CD4-positive, alpha-beta memory T cell (primary cell): ENCODE data around the gene ZFAND2A. TPM values are rescaled to one million over a fixed set of nuclear protein-coding genes. Genes with fewer than 3 reads are reported as not detected.
"Not testable (repeated sequence)": the region's sequence is repeated elsewhere in the genome, so short reads cannot be mapped to it uniquely, and the experiment has no call there.

Experiments used
- CTCF ChIA-PET: fragments of 350-600 bp; sonication (Branson Sonifier 250); formaldehyde crosslinking; loops from one replicate; lab custom pipeline; 2021; ENCODE audit warnings: inconsistent platforms; ENCODE audit not compliant: partially characterized antibody; lab: Charles Lee
- POLR2A ChIA-PET: fragments of 350-600 bp; sonication (Branson Sonifier 250); formaldehyde crosslinking; loops from one replicate; lab custom pipeline; 2021; ENCODE audit not compliant: partially characterized antibody; lab: Charles Lee
- DNase-seq, 5 donors: peaks; one replicate each; pipeline versions ENCODE4 v3.0.0 to v3.0.0-alpha.2; 2020 to 2022; ENCODE audit warnings: mixed read lengths in 1 of 5
- H3K27ac ChIP-seq: one replicate; pipeline ENCODE4 v1.7.0; 2013; ENCODE audit warnings: low read depth, low read length
- H3K27me3 ChIP-seq: 2 replicates; pipeline ENCODE4 v1.7.0; 2013; ENCODE audit warnings: mild to moderate bottlenecking, low read length, moderate library complexity; ENCODE audit not compliant: insufficient read depth
- H3K36me3 ChIP-seq: 2 replicates; pipeline ENCODE4 v1.7.0; 2013; ENCODE audit warnings: mild to moderate bottlenecking, low read length, moderate library complexity; ENCODE audit not compliant: insufficient read depth
- H3K4me1 ChIP-seq: 2 replicates; pipeline ENCODE4 v1.7.0; 2013; ENCODE audit warnings: mild to moderate bottlenecking, low read length, moderate library complexity; ENCODE audit not compliant: insufficient read depth
- H3K4me3 ChIP-seq, 2 donors: one replicate each; pipeline ENCODE4 v1.7.0; 2013; ENCODE audit warnings: low read length in 2 of 2, mild to moderate bottlenecking in 1 of 2
- H3K9me3 ChIP-seq, 2 donors: one replicate each; pipeline ENCODE4 v1.7.0; 2013; ENCODE audit warnings: low read length in 2 of 2, control low read depth in 1 of 2; ENCODE audit not compliant: control insufficient read depth in 1 of 2
- H3K27ac Mint-ChIP-seq, 7 donors: one replicate each; pipeline ENCODE4 v1.8.0; 2020 to 2021; ENCODE audit warnings: mixed read lengths in 7 of 7, mild to moderate bottlenecking in 6 of 7, inconsistent platforms in 3 of 7, moderate library complexity in 3 of 7
- H3K27me3 Mint-ChIP-seq, 2 donors: one replicate each; pipeline ENCODE4 v1.8.0; 2020 to 2021; ENCODE audit warnings: mixed read lengths in 2 of 2
- H3K36me3 Mint-ChIP-seq, 2 donors: one replicate each; pipeline ENCODE4 v1.8.0; 2020 to 2021; ENCODE audit warnings: mixed read lengths in 2 of 2, inconsistent platforms in 1 of 2, mild to moderate bottlenecking in 1 of 2
- H3K4me1 Mint-ChIP-seq, 4 donors: one replicate each; pipeline ENCODE4 v1.8.0; 2020 to 2021; ENCODE audit warnings: mixed read lengths in 4 of 4, mild to moderate bottlenecking in 1 of 4
- H3K4me3 Mint-ChIP-seq, 8 donors: one replicate each; pipeline ENCODE4 v1.8.0; 2020 to 2021; ENCODE audit warnings: mixed read lengths in 8 of 8, mild to moderate bottlenecking in 7 of 8, moderate library complexity in 6 of 8, inconsistent platforms in 3 of 8
- H3K9me3 Mint-ChIP-seq, 8 donors: one replicate each; pipeline ENCODE4 v1.8.0; 2020 to 2021; ENCODE audit warnings: mixed read lengths in 8 of 8, mild to moderate bottlenecking in 5 of 8, inconsistent platforms in 3 of 8, moderate library complexity in 1 of 8
- intact Hi-C: fragments of 100-400 bp; cut with micrococcal nuclease; formaldehyde crosslinking; loops from one replicate; pipeline ENCODE4 v1.15.1; 2023
- polyA plus RNA-seq, 2 donors: library from polyadenylated mRNA; unstranded; fragments of 300-500 nt; fragmentation: Illumina TruSeq; gene quantifications; one replicate each; pipeline ENCODE4 v1.2.3, GENCODE V29; 2021
- total RNA-seq, 2 experiments: library from RNA; stranded (reverse); gene quantifications; one replicate each; pipeline ENCODE4 v1.2.3, GENCODE V29; 2021

Gene ZFAND2A
- total and polyA plus RNA-seq, 4 experiments from 2014 or later: 30.9 to 60.7 (median 37.1) TPM

DNA sequence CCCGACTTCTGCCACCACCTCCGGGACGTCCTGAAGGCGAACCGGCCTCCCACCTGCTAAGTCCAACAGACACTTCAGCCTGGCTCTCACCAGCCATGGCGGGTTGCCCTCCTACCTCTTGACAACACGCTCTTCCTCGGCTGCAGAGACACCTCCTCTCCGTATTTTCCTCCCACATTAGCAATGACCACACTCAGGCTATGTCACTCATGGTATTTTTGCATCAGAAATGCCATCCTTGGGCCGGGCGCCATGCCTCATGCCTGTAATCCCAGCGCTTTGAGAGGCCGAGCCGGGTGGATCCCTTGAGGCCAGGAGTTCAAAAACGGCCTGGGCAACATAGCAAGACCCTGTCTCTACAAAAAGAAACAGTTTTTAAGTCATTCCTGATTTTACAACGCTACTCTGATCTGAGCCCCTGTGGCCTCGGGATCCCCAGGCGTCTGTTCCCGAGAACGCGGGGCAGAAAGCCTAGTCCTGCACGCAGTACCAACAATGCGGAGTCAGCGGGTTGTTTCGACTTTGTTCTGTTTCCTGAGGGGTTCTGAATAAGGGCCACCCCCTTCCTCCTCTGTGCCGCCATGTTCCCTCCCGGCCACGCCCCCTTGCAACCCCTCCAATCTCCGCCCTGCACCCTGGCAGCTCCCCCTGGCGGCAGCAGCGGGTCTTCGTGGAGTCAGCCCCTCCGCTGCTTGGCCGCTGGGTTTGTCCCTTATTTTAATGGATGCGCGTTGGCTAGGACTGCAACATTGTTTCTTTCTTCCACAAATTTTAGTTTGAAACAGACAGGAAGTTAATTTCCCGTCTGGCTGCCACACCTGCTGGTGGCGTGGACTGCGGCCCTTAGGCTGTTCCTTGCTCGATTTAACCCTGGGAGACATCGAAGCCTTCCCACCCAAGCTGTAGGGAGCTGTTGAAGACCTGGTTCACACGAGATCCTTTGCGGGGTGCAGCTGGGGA lies 9.7 kb upstream of the ZFAND2A start:
- Histone ChIP-seq H3K27ac (peak overlapping the region; percentile 29), H3K36me3 (no peaks in the 10 kb centered on the region), H3K4me1 (peaks cover 10% of the 10 kb centered on the region), H3K4me3 (peak overlapping the region; percentile 35 to 52), H3K27me3 (no peaks in the 10 kb centered on the region), H3K9me3 (no peaks in the 10 kb centered on the region)
- Mint-ChIP-seq H3K4me3 (peak overlapping the region; percentile 84 to 95 (median 92)), H3K4me1 (peaks cover 11 to 21% (median 12%) of the 10 kb centered on the region in 4 donors), H3K9me3 (peaks cover 0 to 3% (median 0%) of the 10 kb centered on the region in 8 donors), H3K27me3 (no peaks in the 10 kb centered on the region), H3K27ac (peak overlapping the region; percentile 85 to 98 (median 93)), H3K36me3 (peaks cover 0 to 7% of the 10 kb centered on the region in 2 donors)
- POLR2A ChIA-PET: interaction anchor here (0.9 to 2.4 kb wide), 4 partner anchors 10 to 31 kb away, joined by 3 to 19 read pairs (median 4); partner anchors contain the start of gene ZFAND2A
- intact Hi-C loops: loop anchor here (1.0 kb wide), 2 partner anchors 9 to 82 kb away; partner anchors contain the start of gene ZFAND2A
- DNase-seq: peak; percentile 89 to 94 (median 92)
- CTCF ChIA-PET: interaction anchor here (0.7 to 3.0 kb wide), 13 partner anchors 9 to 867 kb away, joined by 3 to 12 read pairs (median 5); partner anchors contain the start of gene GPER1

DNA sequence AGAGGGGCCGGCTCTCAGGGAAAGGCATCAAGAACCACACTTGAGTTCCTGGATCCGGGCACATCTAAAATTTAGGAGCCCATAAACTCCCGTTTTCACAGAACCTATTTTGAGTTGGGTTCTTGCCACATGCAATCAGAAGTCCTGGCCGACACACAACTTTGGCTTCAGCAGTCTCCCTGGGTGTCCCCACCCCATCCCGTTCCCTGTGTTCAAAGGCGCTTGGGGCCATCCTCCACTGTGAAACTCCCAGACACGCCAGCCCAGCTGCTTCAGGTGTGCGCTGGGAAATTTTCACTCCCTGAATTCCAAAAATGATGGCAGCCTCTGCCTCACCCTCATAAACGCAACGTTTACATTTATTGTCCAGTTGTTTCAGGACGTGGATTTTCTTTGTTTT lies 8.4 kb upstream of the ZFAND2A start:
- POLR2A ChIA-PET: interaction anchor here (1.9 to 2.4 kb wide), 2 partner anchors 8 to 30 kb away, joined by 5 to 19 read pairs; partner anchors contain the start of gene ZFAND2A
- no peak overlapping the region for H3K27ac ChIP-seq

DNA sequence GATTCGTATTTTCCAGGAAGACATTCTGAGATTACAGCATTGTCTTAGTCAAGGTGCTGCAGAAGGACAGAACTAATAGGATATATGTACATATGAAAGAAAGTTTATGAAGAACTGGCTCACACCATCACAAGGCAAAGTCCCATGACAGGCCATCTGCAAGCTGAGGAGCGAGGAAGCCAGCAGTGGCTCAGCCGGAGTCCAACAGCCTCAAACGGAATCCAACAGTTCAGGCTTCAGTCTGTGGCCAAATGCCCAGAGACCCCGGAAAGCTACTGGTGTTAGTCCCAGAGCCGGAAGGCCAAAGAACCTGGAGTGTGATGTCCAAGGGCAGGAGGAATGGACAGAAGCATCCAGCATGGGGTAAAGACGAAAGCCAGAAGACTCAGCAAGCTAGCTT lies 4.4 kb upstream of the ZFAND2A start:
- Mint-ChIP-seq H3K36me3 (peaks cover 0 to 12% of the 10 kb centered on the region in 2 donors), H3K27me3 (no peaks in the 10 kb centered on the region), H3K4me1 (peaks cover 7 to 20% (median 14%) of the 10 kb centered on the region in 4 donors), H3K4me3 (no peak overlapping the region), H3K27ac (peak overlapping the region in 1 of 7 donors; percentile 13), H3K9me3 (peaks cover 0 to 3% (median 0%) of the 10 kb centered on the region in 8 donors)
- no peaks in the 10 kb centered on the region for H3K27me3 ChIP-seq
- H3K9me3 ChIP-seq: no peaks in the 10 kb centered on the region
- H3K4me3 ChIP-seq: no peak overlapping the region
- intact Hi-C loops: no loop called here
- no peak for DNase-seq
- no peaks in the 10 kb centered on the region for H3K36me3 ChIP-seq
- CTCF ChIA-PET: no interaction called here
- POLR2A ChIA-PET: no interaction called here
- H3K4me1 ChIP-seq: peaks cover 15% of the 10 kb centered on the region
- H3K27ac ChIP-seq: no peak overlapping the region

More for the DNA sequence above, 8.4 kb upstream of the ZFAND2A start:
- Mint-ChIP-seq H3K9me3 (peaks cover 0 to 3% (median 0%) of the 10 kb centered on the region in 8 donors), H3K27ac (peak overlapping the region in 2 of 7 donors; percentile 47 to 85), H3K27me3 (no peaks in the 10 kb centered on the region), H3K36me3 (peaks cover 0 to 12% of the 10 kb centered on the region in 2 donors), H3K4me1 (peaks cover 11 to 21% (median 12%) of the 10 kb centered on the region in 4 donors), H3K4me3 (no peak overlapping the region)
- H3K4me3 ChIP-seq: no peak overlapping the region
- CTCF ChIA-PET: interaction anchor here (1.8 to 3.2 kb wide), 4 partner anchors 8 to 175 kb away, joined by 5 to 14 read pairs (median 11); no protein-coding TSS in a partner anchor
- peaks cover 10% of the 10 kb centered on the region for H3K4me1 ChIP-seq
- H3K36me3 ChIP-seq: no peaks in the 10 kb centered on the region
- no peaks in the 10 kb centered on the region for H3K9me3 ChIP-seq
- DNase-seq: no peak
- H3K27me3 ChIP-seq: no peaks in the 10 kb centered on the region
- intact Hi-C loops: no loop called here

DNA sequence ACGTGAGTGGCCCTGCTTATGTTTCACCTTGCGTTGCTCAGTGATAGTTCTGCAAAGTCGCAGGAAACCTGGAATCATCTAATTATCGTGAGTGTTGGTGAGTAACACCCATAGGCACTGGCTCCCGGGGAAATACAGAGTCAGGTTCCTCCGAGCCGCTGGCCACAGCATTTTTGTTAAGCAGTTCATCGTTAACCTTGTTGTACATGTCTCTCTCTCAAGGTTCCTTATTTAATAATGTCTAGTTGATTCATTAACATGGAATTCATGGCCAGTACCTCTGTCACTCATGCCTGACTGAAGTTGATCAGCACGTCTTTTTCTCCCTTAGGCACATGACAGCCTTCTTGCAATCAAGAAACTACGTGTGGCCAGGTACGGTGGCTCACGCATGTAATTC lies 3.1 kb upstream of the ZFAND2A start:
- no peaks in the 10 kb centered on the region for H3K27me3 Mint-ChIP-seq
- Histone ChIP-seq H3K27ac (no peak overlapping the region), H3K4me3 (no peak overlapping the region), H3K36me3 (no peaks in the 10 kb centered on the region), H3K9me3 (no peaks in the 10 kb centered on the region), H3K4me1 (peaks cover 22% of the 10 kb centered on the region), H3K27me3 (no peaks in the 10 kb centered on the region)
- H3K27ac Mint-ChIP-seq: peak overlapping the region in 1 of 7 donors; percentile 52
- H3K4me3 Mint-ChIP-seq: peak overlapping the region in 1 of 8 donors; percentile 35
- ChIA-PET CTCF (interaction anchor here (1.1 kb wide), 1 partner anchor 13 kb away, joined by 3 read pairs; no protein-coding TSS in a partner anchor), POLR2A (no interaction called here)
- peaks cover 15 to 26% (median 20%) of the 10 kb centered on the region in 4 donors for H3K4me1 Mint-ChIP-seq
- no peak for DNase-seq
- peaks cover 0 to 3% (median 0%) of the 10 kb centered on the region in 8 donors for H3K9me3 Mint-ChIP-seq
- H3K36me3 Mint-ChIP-seq: peaks cover 0 to 15% of the 10 kb centered on the region in 2 donors
- intact Hi-C loops: no loop called here

DNA sequence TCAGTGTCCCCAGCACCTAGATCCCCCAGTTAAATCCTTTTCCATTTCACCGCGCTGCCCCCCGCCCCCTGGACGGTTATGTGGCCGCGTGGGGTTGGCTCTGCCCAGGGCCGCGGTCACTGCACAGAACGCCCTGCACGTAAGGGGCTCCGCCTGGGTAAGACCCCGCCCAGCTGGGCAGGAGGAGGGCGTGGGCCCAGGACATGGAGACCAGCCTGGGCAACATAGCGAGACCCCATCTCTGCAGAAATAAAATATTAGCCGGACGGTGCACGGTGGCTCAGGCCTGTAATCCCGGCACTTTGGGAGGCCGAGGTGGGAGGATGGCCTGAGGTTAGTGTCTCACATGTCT lies 650 bp upstream of the ZFAND2A start:
- Mint-ChIP-seq H3K9me3 (peaks cover 0 to 3% (median 0%) of the 10 kb centered on the region in 8 donors), H3K27ac (peak overlapping the region; percentile 76 to 98 (median 94)), H3K27me3 (no peaks in the 10 kb centered on the region), H3K36me3 (peaks cover 8 to 30% of the 10 kb centered on the region in 2 donors), H3K4me3 (peak overlapping the region; percentile 78 to 94 (median 88)), H3K4me1 (peaks cover 15 to 30% (median 23%) of the 10 kb centered on the region in 4 donors)
- Histone ChIP-seq H3K27me3 (no peaks in the 10 kb centered on the region), H3K4me3 (peak overlapping the region; percentile 52 to 99), H3K9me3 (no peaks in the 10 kb centered on the region), H3K36me3 (peaks cover 19% of the 10 kb centered on the region), H3K4me1 (peaks cover 29% of the 10 kb centered on the region), H3K27ac (peak overlapping the region; percentile 90)
- no peak for DNase-seq
- intact Hi-C loops: loop anchor here (1.0 to 2.0 kb wide), 4 partner anchors 10 to 185 kb away; partner anchors contain the start of gene COX19
- POLR2A ChIA-PET: interaction anchor here (0.6 to 2.8 kb wide), 10 partner anchors 9 to 1012 kb away, joined by 3 to 39 read pairs (median 4); partner anchors contain the start of gene COX19
- CTCF ChIA-PET: interaction anchor here (0.7 to 2.3 kb wide), 5 partner anchors 9 to 23 kb away, joined by 3 to 8 read pairs (median 3); no protein-coding TSS in a partner anchor

DNA sequence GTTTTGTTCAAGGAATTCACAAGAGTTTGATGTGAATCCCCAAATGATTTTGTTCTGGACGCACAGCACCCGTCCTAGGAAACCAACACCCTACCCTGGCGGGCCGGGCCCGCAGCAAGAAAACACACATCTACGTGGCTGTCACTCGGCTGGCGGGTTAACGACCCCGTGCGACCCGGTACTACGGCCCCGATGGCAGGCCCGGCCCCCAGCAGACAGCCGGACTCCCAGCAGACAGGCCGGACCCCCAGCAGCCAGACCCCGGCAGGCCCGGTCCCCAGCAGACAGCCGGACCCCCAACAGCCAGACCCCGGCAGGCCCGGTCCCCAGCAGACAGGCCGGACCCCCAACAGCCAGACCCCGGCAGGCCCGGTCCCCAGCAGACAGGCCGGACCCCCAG lies 765 bp downstream of the ZFAND2A start:
- H3K4me1 Mint-ChIP-seq: peaks cover 15 to 30% (median 23%) of the 10 kb centered on the region in 4 donors
- POLR2A ChIA-PET: interaction anchor here (0.6 to 3.7 kb wide), 7 partner anchors 8 to 236 kb away, joined by 3 to 39 read pairs (median 10); a partner anchor contains a TSS

More for the DNA sequence above, 765 bp downstream of the ZFAND2A start:
- H3K27me3 Mint-ChIP-seq, H3K9me3 ChIP-seq, H3K9me3 Mint-ChIP-seq, H3K27me3 ChIP-seq, intact Hi-C loops, DNase-seq: not testable (repeated sequence)
- H3K27ac ChIP-seq: peak overlapping the region; percentile 90
- H3K27ac Mint-ChIP-seq: peak overlapping the region; percentile 79 to 94 (median 90)
- H3K4me3 ChIP-seq: peak overlapping the region; percentile 57 to 99
- H3K36me3 ChIP-seq: peaks cover 33% of the 10 kb centered on the region
- CTCF ChIA-PET: interaction anchor here (1.3 to 4.4 kb wide), 2 partner anchors 15 to 17 kb away, joined by 5 to 12 read pairs; no protein-coding TSS in a partner anchor
- H3K4me1 ChIP-seq: peaks cover 29% of the 10 kb centered on the region
- H3K36me3 Mint-ChIP-seq: peaks cover 21 to 39% of the 10 kb centered on the region in 2 donors
- peak overlapping the region; percentile 84 to 90 (median 88) for H3K4me3 Mint-ChIP-seq
